ENCODE results near the gene MAPRE2.
"Not testable (repeated sequence)": the region's sequence is repeated elsewhere in the genome, so short reads cannot be mapped to it uniquely, and the experiment has no call there.

MAPRE2 gene

DNA sequence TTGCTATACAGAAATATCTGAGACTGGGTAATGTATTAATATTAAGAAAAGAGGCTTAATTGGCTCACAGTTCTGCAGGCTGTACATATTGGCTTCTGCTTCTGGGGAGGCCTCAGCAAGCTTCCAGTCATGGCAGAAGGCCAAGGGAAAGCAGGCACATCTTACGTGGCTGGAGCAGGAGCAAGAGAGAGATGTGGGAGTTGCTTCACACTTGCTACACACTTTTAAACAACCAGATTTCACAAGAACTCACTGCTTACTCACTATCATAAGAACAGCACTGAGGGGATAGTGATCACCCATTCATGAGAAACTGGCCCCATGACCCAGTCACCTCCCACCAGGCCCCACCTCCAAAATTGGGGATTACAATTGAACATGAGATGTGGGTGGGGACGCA lies 50.6 kb downstream of the MAPRE2 start:
- no peak for DNase-seq (ENCODE audit: low read depth)

DNA sequence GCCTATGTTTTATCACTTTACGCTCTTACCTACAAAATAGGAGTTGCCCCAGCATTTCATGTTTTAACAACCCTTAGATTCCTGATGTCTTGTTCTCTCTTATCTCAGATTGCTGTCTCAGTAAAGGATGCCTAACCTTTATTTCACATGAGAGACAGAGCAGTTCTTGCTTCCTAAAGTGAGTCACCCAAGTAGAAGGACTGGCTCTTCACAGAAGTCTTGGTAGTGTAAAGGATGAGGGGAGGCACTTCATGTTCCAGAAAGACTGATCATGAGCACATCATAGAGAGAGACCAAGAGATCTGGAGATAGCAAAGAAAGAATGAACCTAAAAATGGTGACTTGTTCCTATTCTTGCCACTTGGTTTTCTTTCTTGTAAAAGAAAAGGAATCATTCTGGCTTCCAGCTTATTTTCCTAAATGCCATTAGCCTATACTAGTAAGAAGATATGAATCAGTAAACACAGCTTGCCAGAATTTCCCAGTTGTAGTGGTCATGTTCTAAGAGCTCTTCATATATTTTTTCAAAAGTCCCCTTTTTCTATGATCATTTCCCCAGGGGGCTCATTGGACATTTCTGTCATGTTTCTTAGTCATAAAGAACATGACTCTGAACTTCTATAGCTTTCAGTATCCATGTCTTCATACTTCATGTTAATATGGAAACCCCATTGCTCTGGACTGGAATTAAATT lies 54.9 kb downstream of the MAPRE2 start:
- DNase-seq (ENCODE audit: low read depth), result no peak

DNA sequence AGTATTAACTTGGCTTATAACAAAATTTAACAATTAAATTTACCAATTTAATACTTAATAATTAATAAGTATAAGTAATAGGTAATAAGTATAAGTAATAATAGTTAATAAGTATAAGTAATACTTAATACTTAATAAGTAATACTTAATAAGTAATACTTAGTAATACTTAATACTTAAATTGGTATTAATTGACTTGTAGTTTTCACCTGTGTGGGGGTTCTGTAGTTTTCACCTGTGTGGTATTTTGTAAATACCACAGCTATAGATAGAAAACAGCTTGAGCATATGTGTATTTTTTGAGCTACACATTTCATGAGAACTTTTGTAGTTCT lies 55.4 kb downstream of the MAPRE2 start:
- no peak for DNase-seq (ENCODE audit: low read depth)

DNA sequence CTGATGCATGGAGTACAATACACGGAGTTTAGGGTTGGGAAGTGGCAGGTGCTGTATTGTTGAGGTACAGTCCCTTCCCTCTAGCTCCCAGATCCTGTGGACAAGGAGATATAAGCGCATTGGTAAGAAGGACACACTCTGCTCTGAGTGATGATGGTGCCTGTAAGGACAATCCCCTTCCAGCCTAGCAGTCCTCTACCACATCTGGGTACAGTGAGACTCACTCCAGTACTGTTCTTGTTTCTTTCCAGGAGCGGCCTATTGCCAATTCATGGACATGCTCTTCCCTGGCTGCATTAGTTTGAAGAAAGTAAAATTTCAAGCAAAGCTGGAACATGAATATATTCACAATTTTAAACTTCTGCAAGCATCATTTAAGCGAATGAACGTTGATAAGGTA lies 56.0 kb downstream of the MAPRE2 start:
- DNase-seq (ENCODE audit: low read depth), result no peak

DNA sequence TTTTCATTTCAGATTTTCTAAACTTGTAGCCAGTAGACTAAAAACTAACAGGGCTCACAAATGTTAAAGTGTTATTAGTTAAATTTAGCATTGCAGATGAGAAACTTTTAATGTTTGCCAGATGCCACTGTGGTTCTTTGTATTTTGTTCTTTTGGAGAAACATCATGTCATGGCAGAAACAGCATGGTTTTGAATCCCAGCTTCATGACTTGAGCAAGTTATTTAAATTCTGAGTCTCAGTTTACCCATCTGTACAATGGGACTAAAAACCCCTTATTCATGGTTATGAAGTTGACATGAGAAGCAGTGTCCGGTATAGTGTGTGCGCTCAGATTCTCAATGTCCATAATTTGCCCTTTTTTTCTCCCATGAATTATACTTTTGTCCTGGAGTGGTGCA lies 56.5 kb downstream of the MAPRE2 start:
- DNase-seq (ENCODE audit: low read depth), result no peak

DNA sequence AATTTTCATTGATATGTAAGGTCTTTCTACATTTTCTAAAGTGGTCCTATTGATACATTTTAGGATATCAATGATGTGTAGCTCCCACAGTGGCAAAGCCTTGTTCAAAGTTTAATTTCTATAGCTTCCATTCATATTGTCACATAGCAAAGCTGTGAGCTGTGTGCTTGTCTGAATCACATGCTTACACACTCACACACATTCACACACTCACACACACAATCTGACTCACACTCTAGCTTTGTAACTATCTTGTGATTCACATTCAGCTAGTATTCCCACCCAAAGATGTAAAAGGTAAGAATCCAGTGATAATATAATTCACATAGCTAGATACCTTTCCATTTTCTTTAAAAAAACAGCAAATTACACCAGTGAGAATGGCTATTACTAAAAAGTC lies 58.7 kb downstream of the MAPRE2 start:
- DNase-seq (ENCODE audit: low read depth), result no peak

DNA sequence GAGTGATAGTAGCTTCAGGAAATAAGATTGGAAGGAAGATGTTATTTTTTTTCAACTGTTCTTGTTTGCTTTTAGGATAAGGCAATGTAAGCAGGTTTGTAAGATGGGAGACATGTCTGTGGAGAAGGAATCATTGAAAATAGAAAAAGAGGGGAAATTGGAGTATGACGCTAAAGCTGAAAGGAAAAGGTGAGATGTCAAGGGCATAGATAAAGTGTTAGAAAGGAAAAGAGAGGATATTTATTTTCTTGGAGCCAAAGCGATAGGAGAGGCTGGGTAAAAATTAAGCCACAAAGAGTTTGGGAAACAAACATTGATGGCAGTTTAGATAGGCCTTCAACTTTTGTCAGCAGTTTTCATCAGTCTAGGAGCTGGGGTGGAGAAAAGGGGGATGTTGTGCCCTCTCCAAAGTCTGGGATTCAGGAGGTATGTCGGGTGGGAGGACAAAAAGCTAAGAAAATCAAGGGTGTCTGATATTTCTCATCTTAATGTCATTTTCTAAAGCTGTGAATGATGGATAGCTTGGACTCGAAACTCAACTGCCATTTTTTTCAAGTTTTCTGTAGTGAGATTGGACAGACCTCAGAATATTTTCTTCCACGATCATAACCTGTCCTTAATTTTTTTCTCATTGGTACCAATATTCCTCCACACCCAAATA lies 63.3 kb downstream of the MAPRE2 start:
- DNase-seq (ENCODE audit: low read depth), result no peak

DNA sequence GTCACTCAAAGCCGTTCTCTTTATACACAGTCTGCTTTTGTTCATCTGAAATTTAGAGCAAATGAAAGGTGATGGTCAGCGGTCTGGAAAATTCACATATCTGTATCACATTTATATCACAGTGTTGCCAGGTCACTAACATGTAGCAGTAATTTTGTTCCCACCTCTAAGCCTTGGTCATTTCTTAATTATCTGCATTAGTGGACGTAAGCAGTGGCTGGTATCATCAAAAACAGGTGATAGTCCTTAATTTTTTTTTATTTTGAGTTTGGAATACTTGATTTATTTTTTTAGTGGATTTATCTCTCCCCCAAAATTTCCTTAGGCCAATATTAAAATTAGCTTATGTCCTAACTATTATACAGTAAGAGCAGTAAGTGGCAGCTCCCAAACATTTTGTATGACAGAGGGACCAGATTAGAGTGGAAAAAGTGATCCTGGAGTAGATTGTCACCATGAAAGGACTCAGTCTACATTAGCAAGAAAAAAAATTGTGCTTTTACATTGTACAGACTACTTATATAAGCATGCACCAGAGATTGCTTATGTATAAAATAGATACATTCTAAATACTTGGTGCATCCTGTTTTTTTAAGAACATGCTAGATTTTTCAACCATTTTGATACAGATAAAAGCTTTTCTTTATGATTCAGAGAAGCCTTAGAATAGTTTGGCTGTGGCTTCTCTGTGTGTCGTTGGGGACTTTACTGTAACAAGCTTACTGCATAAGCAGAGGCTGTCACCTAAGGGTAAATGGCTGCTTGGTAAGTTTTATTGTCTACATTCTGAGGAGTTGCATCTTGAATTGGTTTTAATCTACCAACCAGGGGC lies 65.0 kb downstream of the MAPRE2 start:
- DNase-seq (ENCODE audit: low read depth), result no peak

DNA sequence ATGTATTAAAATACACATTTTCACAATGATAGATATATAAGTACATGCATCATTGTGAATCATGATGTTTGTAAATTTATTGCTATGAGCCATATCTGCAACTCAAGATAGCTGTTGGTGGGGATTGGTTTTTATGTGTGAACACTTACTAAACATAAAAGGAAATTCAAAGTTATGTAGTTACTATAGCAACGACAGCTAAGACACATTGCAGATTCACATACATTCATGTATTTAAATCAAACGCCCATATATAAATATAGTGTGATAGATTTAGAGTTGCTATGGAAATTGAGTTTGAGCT lies 65.6 kb downstream of the MAPRE2 start:
- DNase-seq (ENCODE audit: low read depth), result no peak

DNA sequence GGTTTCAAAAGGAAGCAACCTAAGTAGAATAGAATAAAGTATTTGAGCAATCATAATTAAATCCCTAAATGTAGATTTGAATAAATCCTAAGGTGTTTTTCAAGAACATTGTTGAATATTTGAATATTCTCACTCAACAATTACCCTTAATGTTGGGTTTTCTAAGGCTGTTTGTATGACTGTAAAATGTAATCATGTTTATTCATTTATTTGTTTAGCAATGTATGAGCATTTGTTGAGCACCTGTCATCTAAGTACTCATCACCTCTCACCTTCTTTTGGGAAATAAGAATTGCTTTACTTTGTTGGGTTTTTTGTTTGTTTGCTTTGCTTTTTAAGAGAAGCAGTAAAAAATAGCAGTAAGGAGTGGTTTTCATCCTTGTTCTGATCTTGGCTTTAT lies 66.0 kb downstream of the MAPRE2 start:
- no peak for DNase-seq (ENCODE audit: low read depth)

DNA sequence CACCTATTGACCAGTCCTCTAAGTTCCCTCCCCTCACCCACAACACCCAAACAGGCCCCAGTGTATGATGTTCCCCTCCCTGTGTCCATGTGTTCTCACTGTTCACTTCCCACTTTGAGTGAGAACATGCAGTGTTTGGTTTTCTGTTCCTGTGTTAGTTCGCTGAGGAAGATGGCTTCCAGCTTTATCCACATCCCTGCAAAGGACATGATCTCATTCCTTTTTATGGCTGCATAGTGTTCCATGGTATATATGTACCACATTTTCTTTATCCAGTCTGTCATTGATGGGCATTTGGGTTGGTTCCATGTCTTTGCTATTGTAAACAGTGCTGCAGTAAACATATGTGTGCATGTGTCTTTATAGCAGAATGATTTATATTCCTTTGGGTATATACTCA lies 66.9 kb downstream of the MAPRE2 start:
- not testable (repeated sequence) for DNase-seq (ENCODE audit: low read depth)

DNA sequence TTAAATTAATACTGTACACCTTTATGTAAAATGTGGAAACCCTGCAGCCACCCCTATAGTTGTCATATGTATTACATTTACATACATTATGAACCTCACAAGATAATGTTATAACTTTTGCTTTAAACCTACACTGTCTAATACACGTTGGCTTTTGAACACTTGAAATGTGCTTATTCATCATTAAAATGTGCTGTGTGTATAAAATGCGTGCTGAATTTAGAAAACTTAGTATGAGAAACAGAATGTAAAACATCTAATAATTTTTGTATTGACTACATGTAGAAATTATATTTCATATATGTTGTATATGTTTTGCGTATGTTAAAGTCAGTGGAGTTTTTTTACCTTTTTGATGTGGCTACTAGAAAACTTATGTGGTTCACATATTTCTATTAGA lies 68.8 kb downstream of the MAPRE2 start:
- DNase-seq (ENCODE audit: low read depth), result no peak

DNA sequence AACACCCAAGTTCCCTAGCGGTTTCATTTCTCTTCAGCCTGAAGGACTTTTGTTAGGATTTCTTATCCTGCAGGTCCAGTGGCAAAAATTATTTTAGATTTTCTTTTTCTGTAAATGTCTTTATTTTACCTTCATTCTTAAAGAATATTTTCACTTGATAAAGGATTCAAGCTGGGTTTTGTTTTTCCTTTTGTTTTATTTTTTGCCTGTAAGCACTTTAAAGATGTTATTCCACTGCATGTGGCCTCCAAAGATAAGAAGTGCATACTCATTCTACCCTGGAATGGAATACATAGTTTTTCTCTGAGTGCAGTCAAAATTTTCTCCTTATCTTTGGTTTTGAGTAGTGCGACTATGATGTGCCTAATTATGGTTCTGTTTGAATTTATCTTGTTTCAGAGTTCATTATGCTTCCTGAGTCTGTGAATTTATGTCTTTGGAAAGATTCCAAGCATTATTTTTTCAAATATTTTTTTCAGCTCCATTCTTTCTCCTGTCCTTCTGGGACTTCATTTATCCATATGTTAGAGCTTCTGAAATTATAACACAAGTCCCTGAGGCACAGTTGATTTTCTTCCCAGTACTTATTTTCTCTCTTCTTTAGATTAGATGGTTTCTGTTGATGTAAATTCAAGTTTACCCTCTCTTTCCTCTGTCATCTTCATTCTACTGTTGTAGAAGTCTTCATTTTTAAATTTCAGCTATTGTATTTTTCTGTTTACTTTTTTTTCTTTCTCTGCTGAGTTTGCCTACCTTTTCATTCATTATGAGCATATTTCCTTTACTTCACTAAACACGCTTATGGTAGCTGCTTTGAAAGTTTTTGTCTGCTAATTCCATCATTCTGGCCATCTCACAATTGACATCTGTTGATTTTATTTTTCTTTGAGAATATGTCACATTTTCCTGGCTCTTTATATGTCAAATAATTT lies 69.6 kb downstream of the MAPRE2 start:
- DNase-seq (ENCODE audit: low read depth), result no peak

DNA sequence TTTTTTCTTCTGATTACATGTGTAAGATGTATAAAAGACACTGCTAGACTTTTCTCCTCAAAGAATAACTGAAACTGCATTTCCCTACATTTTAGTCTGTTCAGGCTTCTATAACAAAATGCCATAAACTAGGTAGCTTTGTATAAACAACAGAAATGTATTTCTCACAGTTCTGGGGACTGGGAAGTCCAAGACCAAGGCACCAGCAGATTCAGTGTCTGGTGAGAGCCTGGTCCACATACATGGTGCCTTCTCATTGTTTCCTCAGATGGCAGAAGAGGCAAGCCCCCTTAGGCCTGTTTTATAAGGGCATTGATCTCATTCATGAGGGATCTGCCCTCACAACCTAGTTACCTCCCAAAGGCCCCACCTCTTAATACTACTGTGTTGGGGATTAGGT lies 71.5 kb downstream of the MAPRE2 start:
- DNase-seq (ENCODE audit: low read depth), result no peak

DNA sequence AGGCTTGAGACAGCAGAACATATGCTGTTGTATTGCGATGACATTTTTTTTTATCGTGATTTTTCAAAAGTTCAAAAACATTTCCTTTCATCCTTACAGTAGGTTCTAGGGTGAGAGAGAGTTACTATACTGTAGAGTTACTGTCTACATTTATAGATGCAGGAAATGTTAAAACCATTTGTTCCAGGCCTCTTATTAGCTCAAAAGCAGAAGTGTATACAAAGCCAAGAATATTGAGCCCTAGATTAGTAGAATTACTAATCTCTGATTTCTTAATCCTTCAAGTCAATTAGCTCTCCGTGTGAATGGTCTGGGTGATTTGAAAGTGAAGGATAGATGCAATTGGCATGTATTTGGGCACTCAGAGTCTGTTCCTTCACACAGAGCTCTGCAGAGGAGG lies 73.1 kb downstream of the MAPRE2 start:
- no peak for DNase-seq (ENCODE audit: low read depth)

DNA sequence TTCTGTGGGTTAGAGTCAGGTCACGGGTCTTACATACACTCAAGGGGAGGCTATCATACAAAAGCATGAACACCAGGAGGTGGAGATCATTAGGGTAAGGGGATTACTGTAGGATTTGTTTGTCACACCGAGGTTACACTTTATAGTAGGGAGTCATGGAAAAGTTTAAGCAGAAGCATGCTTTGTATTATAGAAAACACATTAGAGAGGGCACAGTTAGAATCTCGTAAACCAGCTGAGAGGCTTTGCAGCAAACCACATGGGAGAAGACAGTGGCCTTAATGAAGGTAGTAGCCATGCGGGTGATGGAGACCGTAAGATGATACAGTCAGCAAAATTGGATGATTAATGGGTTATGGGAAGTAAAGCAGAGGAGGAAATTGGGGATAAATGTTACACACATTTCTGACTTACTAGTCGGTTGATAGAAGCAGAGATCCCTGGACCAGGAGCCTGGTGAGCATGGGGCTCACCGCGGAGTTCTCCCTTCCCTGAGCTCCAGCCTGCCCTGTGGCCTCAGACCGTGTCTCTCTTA lies 75.6 kb downstream of the MAPRE2 start:
- no peak for DNase-seq (ENCODE audit: low read depth)

DNA sequence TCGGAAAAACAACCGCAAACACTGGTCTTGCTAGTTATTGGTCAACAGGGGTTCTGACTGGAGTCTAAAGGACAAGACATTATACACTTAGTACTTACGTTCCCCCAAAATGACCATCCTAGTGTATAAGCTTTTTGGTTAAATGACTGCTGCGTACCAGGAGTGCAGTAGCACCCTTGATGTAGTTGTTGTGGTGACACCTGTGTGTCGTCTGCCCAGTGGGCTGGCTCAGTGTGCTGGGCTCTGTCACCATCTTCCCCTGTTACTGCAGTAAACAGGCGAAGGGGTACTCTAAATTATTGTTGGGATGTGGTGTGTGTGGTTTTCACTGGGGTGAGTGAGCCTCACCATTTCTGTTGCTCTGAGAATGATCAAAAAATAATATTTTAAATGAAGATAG lies 76.2 kb downstream of the MAPRE2 start:
- no peak for DNase-seq (ENCODE audit: low read depth)

DNA sequence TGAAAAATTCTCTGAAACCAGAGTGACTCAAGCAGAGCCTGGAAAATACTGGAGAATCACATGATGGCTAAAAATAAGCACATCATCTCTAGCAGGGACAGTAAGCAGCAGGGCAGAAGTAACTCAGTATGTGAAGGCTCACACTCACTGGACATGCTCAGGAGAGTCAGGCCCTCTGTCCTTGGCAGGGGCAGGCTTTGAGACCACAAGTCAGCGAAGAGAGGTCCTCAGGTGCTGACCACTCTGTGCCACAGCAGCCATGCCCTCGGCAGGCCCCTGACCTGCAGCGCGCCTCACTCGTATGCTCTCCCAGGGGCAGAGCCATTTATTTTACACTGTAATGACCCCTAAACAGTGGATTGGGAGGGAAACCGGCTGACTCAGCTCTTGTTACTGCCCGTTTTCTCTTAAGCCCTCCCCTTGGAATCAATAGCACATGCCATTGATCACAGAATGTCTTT lies 76.8 kb downstream of the MAPRE2 start:
- DNase-seq (ENCODE audit: low read depth), result no peak

DNA sequence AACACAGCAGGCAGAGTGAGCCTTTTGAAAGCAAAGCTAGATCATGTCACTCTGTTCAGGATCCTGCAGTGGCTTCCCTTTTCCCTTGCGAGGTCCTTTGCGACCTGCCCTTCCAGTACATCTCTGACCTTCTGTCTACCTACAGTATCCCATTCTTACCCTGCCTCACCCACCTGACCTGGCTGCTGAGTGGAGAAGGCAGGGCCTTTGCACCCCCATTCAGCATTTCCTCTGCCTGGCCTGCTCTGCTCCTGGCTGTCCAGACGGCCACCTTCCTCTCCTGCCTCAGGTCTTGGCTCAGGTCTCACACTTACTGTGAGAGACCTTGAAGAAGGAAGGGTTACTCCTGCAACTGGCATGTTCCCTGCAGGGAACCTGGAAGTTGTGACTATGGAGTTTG lies 77.4 kb downstream of the MAPRE2 start:
- DNase-seq (ENCODE audit: low read depth), result no peak

DNA sequence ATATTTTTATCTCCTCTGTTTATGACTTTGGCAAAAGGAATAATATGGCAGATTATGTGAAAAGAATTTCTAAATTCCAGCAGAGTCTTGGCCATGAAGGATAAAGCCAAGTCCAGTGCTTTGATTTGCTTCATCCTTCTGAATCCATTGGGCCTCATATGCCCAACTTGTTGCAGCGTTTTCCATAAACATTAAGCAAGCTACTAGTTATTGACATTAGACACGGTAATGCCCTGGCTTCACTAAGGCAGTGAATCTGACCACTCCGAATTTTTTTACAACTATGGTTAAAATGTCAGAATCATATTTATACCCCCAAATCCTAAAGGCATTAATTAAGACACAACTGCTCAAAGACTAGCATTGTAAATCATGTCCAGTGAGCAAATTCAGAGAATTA lies 79.8 kb downstream of the MAPRE2 start:
- no peak for DNase-seq (ENCODE audit: low read depth)

DNA sequence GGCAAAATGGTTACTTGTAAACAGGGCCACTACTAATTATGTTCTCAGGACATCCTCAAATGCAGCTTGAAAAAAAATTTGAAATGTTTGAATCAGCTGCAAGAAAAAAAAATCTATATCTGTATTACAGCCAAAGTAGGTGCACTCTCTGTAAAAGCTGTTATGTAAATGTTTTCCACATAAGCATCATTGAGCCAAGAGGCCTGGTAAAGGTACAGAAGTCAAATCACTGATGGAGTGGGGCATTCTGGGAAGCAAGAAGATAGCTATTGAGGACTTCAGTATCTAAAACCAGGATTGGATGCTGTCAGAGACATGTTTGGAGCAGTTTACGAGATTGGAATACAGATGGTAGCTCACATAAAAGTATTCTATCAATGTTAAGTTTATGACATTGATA lies 80.3 kb downstream of the MAPRE2 start:
- no peak for DNase-seq (ENCODE audit: low read depth)

DNA sequence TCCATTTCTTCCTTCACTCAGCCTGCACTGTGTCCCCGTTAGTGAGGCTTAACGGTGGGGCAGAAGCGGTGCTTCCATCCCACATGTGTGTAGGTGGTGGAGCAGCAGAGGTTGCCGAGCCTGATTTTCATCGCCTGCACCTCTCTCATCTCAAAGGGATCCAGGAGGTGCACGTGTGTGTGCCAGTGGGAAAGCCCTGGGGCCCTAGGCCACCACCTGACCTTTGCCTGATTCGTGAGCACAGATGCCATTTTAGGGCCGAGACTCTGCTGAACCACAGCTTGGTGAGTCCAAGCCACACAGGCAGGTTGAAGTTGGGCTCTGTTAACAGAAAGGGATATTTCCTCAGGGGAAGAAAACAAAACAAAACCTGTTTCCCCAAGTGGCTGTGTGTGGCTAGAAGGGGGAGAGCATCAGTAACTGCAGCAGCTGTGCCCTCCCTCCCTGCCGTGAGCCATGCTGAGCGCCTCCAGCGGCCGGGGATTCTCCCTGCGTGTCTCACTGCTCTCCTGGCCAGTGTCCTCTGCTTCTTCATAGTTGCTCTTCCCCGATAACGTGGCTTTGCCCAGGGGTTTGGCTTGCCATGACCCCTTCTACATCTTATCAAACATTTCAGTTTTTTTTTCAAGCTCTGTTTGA lies 81.5 kb downstream of the MAPRE2 start:
- DNase-seq (ENCODE audit: low read depth), result no peak
